ENCODE measurements around the gene PDGFRB. TPM values are rescaled to one million over a fixed set of nuclear protein-coding genes. Genes with fewer than 3 reads are reported as not detected.

Gene PDGFRB
- total RNA-seq, 2 experiments from 2014 or later: 0.23 to 3.0 TPM

DNA sequence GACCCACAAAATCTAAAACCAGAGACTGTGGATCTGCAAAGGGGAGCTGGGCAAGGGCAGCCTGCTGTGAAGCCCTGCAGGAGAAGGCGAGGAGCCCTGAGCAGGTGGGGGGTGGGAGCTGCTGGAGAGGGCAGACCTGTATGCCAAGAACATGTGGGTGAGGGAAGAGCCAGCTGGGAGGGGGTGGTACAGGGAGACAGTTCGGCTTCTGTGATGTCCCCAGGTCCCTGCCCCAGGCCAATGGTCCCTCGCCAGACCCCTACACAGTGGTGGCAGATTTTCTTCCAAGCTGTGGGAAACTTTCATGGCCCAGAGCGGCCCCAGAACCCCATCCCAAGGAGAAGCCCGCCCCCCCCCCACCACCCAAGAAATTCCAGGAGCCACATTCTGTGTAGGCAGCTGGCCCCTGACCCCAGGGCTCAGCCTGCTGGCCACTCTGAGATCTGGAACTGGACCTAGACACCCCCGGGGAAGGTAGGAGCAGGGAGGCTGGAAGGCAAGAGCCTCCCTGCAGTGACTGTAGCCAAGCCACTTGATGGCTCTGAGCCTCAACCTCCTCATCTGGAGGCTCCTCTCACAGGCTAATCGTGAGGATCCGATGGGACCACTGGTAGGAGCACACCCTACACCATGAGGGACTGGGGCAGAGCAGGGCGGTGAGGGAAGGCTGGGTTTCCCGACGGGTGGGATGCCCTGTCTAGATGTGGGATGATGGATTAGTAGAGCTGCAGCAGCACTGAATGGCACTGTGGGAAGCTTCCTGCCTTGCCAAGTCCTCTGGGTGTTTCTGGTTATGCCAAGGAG, 46.7 kb downstream of the PDGFRB start:
- Histone ChIP-seq H3K4me2 (ENCODE audit: low read length) (no peak overlapping the region), H3K9me2 (ENCODE audit: insufficient read depth, low read length) (no peaks in the 10 kb centered on the region), H3K36me3 (ENCODE audit: insufficient read depth, low read length) (no peaks in the 10 kb centered on the region), H3K9me3 (ENCODE audit: low read length) (no peaks in the 10 kb centered on the region), H3K79me2 (ENCODE audit: insufficient read depth, low read depth, low read length) (no peaks in the 10 kb centered on the region), H2AFZ (ENCODE audit: low read length) (no peak overlapping the region), H3K27ac (ENCODE audit: low read depth, low read length, poor library complexity, severe bottlenecking) (no peak overlapping the region), H4K20me1 (ENCODE audit: insufficient read depth, low read length) (no peaks in the 10 kb centered on the region), H3K4me3 (ENCODE audit: low read depth, low read length, poor library complexity, severe bottlenecking) (no peak overlapping the region), H3K4me1 (ENCODE audit: insufficient read depth, low read length, poor library complexity, severe bottlenecking) (no peaks in the 10 kb centered on the region)
- TF ChIP-seq EZH2phosphoT487 (IDR thresholded peaks at IDR 0.05; ENCODE audit: borderline replicate concordance, low read depth, low read length) (no peak), CTCF (conservative IDR thresholded peaks at IDR 0.05; ENCODE audit: low read length) (no peak)
- DNase-seq (ENCODE audit: low spot score): no peak
- no TSS peak for BruUV-seq (replicated peaks)
- ChIA-PET POLR2A (no interaction called here), CTCF (ENCODE audit: unreplicated experiment) (no interaction called here)
- intact Hi-C loops (cut with micrococcal nuclease; ENCODE audit: unreplicated experiment): no loop called here

- H3K27ac ChIP-seq (ENCODE audit: low read depth, low read length, poor library complexity, severe bottlenecking): no peak overlapping the region
- intact Hi-C loops (cut with micrococcal nuclease; ENCODE audit: unreplicated experiment): no loop called here
- H3K9me3 ChIP-seq (ENCODE audit: low read length): no peaks in the 10 kb centered on the region
- TF ChIP-seq EZH2phosphoT487 (IDR thresholded peaks at IDR 0.05; ENCODE audit: borderline replicate concordance, low read depth, low read length): no peak
- no peak for TF ChIP-seq CTCF (conservative IDR thresholded peaks at IDR 0.05; ENCODE audit: low read length)
- no peaks in the 10 kb centered on the region for H4K20me1 ChIP-seq (ENCODE audit: insufficient read depth, low read length)
- no peaks in the 10 kb centered on the region for H3K4me1 ChIP-seq (ENCODE audit: insufficient read depth, low read length, poor library complexity, severe bottlenecking)
- no peak overlapping the region for H3K4me3 ChIP-seq (ENCODE audit: low read depth, low read length, poor library complexity, severe bottlenecking)
- H3K9me2 ChIP-seq (ENCODE audit: insufficient read depth, low read length): no peaks in the 10 kb centered on the region
- no peaks in the 10 kb centered on the region for H3K79me2 ChIP-seq (ENCODE audit: insufficient read depth, low read depth, low read length)
- H2AFZ ChIP-seq (ENCODE audit: low read length): no peak overlapping the region
- no peak overlapping the region for H3K4me2 ChIP-seq (ENCODE audit: low read length)
- DNase-seq (ENCODE audit: low spot score): no peak
- H3K36me3 ChIP-seq (ENCODE audit: insufficient read depth, low read length): no peaks in the 10 kb centered on the region
- BruUV-seq (replicated peaks): no TSS peak
- ChIA-PET POLR2A (no interaction called here), CTCF (ENCODE audit: unreplicated experiment) (no interaction called here)
Observed at GRCh38 chr5:150107909-150108447, 47.7 kb downstream of the PDGFRB start.
